ENCODE results near the gene CCDC200.
"Not testable (repeated sequence)": the region's sequence is repeated elsewhere in the genome, so short reads cannot be mapped to it uniquely, and the experiment has no call there.

The CCDC200 gene

GRCh38 chr17:43228020-43228782 lies at the start of gene CCDC200:
Gene CCDC200, minus strand, starts transcription at chr17:43228623. Its CDS starts 69 bp downstream, at chr17:43228554.
- DNase-seq (ENCODE audit: low read depth); H3K4me3 ChIP-seq (replicated peaks; ENCODE audit: low read depth, low read length): not testable (repeated sequence)

GRCh38 chr17:43272914-43273313 lies 44.5 kb upstream of the CCDC200 start:
- not testable (repeated sequence) for H3K4me3 ChIP-seq (replicated peaks; ENCODE audit: low read depth, low read length); DNase-seq (ENCODE audit: low read depth)

GRCh38 chr17:43272483-43272882 lies 44.1 kb upstream of the CCDC200 start:
- not testable (repeated sequence) for H3K4me3 ChIP-seq (replicated peaks; ENCODE audit: low read depth, low read length); DNase-seq (ENCODE audit: low read depth)

GRCh38 chr17:43270552-43271504 lies 42.4 kb upstream of the CCDC200 start:
- DNase-seq (ENCODE audit: low read depth); H3K4me3 ChIP-seq (replicated peaks; ENCODE audit: low read depth, low read length): not testable (repeated sequence)

GRCh38 chr17:43246456-43246855 lies 18.0 kb upstream of the CCDC200 start:
- not testable (repeated sequence) for H3K4me3 ChIP-seq (replicated peaks; ENCODE audit: low read depth, low read length); DNase-seq (ENCODE audit: low read depth)

GRCh38 chr17:43240596-43241352 lies 12.4 kb upstream of the CCDC200 start:
- H3K4me3 ChIP-seq (replicated peaks; ENCODE audit: low read depth, low read length); DNase-seq (ENCODE audit: low read depth): not testable (repeated sequence)

GRCh38 chr17:43239597-43239996 lies 11.2 kb upstream of the CCDC200 start:
- not testable (repeated sequence) for H3K4me3 ChIP-seq (replicated peaks; ENCODE audit: low read depth, low read length); DNase-seq (ENCODE audit: low read depth)

- H3K4me3 ChIP-seq (replicated peaks; ENCODE audit: low read depth, low read length); DNase-seq (ENCODE audit: low read depth): not testable (repeated sequence)
These were observed 5.5 kb upstream of the CCDC200 start, which contains the start of gene RNU2-1 for GRCh38 chr17:43233877-43234276. Gene RNU2-1, minus strand, starts transcription at chr17:43233977.

- DNase-seq (ENCODE audit: low read depth); H3K4me3 ChIP-seq (replicated peaks; ENCODE audit: low read depth, low read length): not testable (repeated sequence)
These were observed 4.8 kb upstream of the CCDC200 start for GRCh38 chr17:43233263-43233662.

GRCh38 chr17:43232021-43232699 lies 3.7 kb upstream of the CCDC200 start:
- DNase-seq (ENCODE audit: low read depth); H3K4me3 ChIP-seq (replicated peaks; ENCODE audit: low read depth, low read length): not testable (repeated sequence)

GRCh38 chr17:43231205-43232020 lies 3.0 kb upstream of the CCDC200 start:
- DNase-seq (ENCODE audit: low read depth), result not testable (repeated sequence)
- H3K4me3 ChIP-seq (replicated peaks; ENCODE audit: low read depth, low read length), result peak overlapping the region; percentile 8

- DNase-seq (ENCODE audit: low read depth), result no peak
- H3K4me3 ChIP-seq (replicated peaks; ENCODE audit: low read depth, low read length), result no peak overlapping the region
- no peak for TF ChIP-seq CTCF (IDR thresholded peaks at IDR 0.05; ENCODE audit: low read length, missing control alignments)
These were observed 2.0 kb downstream of the CCDC200 start for GRCh38 chr17:43226393-43226792.

Measured in fibroblast of pulmonary artery (primary cell).